ENCODE results near the gene C14orf119. TPM values are rescaled to one million over a fixed set of nuclear protein-coding genes. Genes with fewer than 3 reads are reported as not detected.

The C14orf119 gene
- total RNA-seq, 1 donor from 2014 or later: 45.0 TPM

- no peak for DNase-seq (ENCODE audit: low read depth in 2 of 2)
Measured at GRCh38 chr14:23109769-23110168, 14.5 kb downstream of the C14orf119 start.

DNA sequence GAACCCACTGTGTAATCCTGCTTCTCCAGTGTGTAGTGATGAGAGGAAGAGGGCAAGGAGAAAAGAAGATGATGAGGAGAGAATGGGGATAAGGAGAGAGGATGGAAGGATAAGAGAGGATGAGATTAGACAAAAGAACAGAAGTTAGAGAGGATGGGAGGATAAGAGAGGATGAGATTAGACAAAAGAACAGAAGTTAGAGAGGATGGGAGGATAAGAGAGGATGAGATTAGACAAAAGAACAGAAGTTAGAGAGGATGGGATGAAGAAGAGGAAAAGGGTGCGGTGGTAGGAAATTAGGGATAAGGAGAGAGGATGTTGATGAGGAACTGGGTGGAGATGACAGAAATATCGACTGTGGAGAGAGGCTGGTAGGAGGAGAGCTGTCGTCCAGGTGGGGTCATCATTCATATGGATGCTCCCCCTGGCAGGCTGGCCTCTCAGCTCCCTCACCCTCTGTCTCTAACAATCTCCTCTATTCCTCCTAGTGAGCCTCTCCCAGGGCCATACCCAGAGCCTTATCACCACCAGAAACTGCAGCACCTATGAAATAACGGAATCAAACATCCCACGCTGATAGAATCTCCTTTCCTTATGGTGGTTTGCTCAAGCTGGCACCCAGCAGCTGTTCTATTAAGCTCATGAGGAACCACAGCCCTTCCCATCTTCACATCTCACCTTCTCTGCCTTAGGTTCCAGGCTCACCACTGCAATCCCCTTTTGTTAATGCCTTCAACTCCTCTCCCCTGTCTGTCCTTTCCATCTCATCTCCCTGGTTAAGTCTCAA, 15.5 kb downstream of the C14orf119 start:
- no peak for DNase-seq (ENCODE audit: low read depth in 2 of 2)

DNA sequence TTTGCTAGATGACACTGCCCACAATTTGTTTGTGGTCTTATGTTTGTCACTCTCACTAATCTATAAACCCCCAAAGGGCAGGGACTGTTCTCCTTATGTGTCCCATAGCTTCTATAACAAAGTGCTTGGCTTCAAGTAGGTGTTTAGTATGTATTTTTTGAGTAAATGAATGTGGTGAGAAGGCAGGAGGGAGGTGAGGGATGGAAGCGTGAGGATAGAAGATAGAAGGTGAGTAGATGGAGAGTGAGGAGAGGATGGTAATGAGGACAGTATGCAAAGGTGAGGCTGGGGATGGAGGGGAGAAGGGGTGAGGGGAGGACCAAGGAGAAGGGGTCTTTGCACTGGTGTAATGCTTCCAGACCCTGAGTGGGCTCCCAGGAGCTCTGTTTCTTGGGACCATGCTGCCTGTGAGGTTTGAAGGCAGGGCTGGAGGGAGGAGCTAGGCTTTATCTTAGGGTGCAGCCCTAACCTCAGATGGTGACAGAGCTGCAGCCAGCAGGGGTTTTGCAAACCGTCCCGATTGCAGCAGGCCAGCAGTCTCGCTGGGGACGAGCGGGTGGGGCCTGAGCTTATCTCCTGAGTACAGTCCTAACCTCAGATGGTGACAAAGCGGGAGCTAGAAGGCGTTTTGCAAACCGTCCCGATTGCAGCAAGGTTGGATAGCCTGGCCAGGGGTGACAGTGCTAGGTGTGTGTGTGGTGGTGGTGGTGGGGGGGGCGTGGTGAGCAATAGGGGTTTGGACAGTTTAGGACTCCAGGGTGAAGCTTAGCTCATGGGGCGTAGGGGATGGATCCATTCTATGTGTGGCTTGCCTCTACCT, 17.3 kb downstream of the C14orf119 start:
- DNase-seq (ENCODE audit: low read depth in 2 of 2): no peak

DNA sequence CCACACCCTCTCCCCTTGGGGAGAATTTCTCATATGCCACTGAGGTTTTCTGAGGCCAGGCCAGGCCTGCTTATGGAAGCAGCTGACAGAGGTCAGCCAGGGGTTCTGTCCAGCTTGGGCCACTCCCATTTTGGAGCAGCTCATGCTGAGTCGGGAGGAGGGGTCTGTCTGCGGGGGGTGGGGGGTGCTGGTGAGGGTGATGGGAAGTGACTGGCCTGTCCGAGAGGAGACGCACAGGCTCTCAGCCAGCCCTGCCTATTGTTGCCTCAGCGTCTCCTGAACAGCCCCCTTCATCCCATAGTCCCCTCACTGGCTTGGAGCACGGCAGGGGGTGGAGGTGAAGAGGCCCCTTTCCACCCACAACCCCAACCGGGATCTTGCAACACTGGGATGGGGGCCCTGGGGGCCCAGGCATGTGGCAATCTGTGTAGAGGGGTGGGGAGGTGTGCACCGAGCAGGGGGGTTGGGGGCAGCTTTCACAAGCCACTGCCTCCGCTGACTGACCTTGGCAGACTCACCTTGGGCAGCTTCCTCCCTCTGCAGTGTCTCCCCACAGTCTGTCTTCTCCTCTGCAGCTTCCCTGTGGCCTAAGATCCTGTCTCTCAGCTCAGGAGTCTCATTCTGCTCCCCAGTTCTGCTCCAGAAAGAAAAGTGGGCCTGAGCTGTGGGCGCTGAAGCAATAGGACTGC, 18.3 kb downstream of the C14orf119 start:
- peak in 1 of 2 donors; percentile 13 for DNase-seq (ENCODE audit: low read depth in 2 of 2)

DNA sequence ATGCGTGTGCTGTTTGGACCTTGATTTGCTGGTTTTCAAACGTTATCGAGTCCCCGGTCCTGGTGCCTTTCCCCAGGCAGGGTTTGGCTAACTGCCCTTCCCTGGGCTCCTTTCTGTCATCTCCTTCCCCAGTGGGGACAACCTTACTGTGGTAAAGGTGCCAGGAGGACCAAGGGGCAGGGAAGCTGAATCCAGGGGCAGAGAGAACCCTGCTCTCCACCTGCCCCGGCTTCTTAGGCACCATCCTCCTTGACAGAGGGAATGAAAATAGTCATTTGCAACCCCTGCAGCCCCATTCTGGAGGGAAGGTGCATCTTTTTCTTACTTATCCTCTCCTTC, 18.8 kb downstream of the C14orf119 start:
- no peak for DNase-seq (ENCODE audit: low read depth in 2 of 2)

GRCh38 chr14:23114669-23115038, 19.3 kb downstream of the C14orf119 start:
- DNase-seq (ENCODE audit: low read depth in 2 of 2): no peak

GRCh38 chr14:23115039-23115731, 19.9 kb downstream of the C14orf119 start:
- peak; percentile 9 to 87 for DNase-seq (ENCODE audit: low read depth in 2 of 2)

GRCh38 chr14:23115918-23116317, 20.6 kb downstream of the C14orf119 start:
- DNase-seq (ENCODE audit: low read depth in 2 of 2): no peak

DNA sequence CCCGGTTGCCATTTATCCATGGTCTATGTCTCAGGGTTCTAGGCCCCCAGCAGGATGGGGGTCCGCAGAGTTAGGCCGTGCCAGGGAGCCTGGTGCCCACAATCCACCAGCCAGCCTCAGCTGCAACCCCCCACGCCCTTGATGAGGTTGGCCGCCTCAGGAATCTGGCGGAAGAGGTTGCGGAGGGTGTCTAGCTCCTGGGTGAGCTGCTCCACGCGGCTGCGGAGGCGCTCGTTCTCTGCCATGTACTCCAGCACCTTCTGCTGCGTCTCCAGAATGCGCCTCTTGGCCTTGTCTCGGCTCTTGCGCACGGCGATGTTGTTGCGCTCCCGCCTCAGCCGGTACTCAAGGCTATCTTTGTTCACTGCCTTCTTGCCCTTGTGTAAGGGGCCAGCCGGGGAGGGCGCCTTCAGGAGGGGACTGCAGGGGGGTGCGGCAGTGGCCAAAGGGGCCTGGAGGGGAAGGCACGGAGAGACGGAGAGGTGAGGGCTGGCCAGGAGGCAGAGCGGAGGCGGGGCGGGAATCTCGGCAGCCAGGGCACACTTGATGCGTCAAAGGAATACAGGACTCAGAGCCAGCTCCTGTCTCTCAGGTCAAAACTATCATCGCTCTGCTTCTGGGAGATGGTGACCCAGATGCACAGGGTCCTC, 22.2 kb downstream of the C14orf119 start:
- no peak for DNase-seq (ENCODE audit: low read depth in 2 of 2)

GRCh38 chr14:23118506-23119362, 23.4 kb downstream of the C14orf119 start, which contains the start of gene CEBPE:
TSS of gene CEBPE (minus strand) at chr14:23119255. CDS start at chr14:23119091, 164 bp downstream.
- no peak for DNase-seq (ENCODE audit: low read depth in 2 of 2)

- no peak for DNase-seq (ENCODE audit: low read depth in 2 of 2)
Measured at GRCh38 chr14:23119363-23120327, 24.3 kb downstream of the C14orf119 start.

- peak; percentile 86 to 89 for DNase-seq (ENCODE audit: low read depth in 2 of 2)
Measured at GRCh38 chr14:23120541-23121251, 25.4 kb downstream of the C14orf119 start.

- peak; percentile 68 to 76 for DNase-seq (ENCODE audit: low read depth in 2 of 2)
Measured at GRCh38 chr14:23121361-23121771, 26.1 kb downstream of the C14orf119 start.

DNA sequence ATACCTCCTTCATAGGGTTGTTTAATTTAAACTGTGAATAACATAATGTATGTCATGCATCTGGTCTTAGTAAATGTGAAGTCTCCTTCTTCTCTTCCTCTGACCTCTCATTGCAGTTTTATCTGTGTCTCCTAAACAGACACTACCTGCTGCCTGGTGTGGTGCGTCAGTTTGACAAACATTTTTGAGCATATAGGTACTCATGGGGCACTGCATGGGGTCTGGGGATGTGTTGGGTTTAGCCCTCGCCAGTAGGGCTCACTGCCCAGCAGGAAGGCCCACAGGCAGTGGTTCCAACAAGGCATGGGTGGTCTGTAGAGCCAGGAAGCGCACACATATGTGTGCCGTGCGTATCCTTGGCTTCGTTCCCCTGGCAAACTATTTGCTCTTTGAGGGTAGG, 26.8 kb downstream of the C14orf119 start:
- no peak for DNase-seq (ENCODE audit: low read depth in 2 of 2)

DNA sequence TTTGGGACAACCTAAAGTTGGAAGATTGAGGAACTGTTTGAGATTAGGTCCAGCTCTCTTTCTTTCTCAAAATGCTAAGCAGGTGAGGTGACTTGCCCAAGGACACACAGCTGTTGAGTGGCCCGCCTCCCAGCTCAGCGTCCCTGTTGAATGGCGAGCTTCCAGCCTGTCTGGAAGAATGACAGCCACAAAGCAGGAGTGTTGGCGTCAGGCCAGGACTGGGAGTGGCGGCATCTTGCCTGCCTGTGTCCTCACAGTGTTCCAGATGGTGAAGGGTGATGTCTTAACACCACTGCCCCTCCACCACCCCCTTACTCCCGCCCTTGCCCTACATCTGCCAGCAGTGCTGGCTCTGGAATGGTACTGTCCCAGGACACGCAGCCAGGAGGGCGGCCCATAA, 28.1 kb downstream of the C14orf119 start:
- DNase-seq (ENCODE audit: low read depth in 2 of 2): no peak

DNA sequence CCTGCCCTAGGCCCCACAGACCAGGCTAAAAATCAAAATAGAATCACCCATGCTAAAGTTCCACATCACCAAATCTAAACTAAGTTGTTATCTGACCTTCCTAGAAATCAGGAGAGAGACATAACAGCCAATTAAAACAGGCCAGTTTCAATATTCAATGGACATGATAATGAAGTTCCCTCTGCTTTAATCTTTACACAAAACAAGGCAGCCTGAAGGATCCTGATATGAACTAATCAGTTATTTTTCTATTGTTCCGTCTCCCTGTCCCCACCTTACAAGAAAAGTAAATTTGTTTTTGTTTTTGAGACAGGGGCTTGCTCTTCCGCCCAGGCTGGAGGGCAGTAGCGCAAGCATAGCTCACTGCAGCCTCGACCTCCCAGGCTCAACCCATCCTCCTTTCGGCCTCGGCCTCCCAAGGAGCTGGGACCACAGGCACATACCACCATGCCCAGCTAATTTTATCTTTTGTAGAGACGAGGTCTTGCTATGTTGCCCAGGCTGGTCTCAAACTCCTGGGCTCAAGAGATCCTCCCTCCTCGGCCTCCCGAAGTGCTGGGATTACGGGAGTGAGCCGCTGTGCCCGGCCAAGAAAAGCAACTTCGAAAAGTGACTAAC, 29.1 kb downstream of the C14orf119 start:
- no peak for DNase-seq (ENCODE audit: low read depth in 2 of 2)

DNA sequence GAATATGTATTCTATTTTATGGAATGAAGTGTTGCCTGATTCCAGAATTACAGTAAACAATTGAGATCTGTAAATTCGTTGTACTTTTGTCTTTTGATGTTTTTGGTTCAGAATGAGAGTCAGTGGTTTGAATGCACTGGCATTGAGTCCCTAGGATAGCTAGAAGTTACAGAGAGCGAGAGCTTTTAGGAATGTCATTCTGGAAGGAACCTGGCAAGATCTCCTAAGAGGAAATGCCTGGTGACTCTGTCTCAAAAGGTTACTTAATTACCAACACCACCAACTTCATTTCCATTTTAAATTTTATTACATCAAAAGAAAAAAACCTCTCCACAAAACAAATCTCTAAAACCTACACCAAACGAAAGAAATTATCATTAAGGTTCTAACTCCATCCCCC, 29.7 kb downstream of the C14orf119 start:
- DNase-seq (ENCODE audit: low read depth in 2 of 2): no peak
